Natural killer cell (primary cell): ENCODE results near the gene FAM13A. TPM values are rescaled to one million over a fixed set of nuclear protein-coding genes. Genes with fewer than 3 reads are reported as not detected.

Experiments used
- ATAC-seq, 3 donors: fragments of 150-1000 bp in 2 of 3; fragments of 200-7000 bp in 1 of 3; cut with Tn5 transposase; 1 replicate in 1 of 3; 2 replicates in 2 of 3; pipeline ENCODE4 v1.10.0; 2021; ENCODE audit warnings: mild to moderate bottlenecking in 2 of 3, moderate library complexity in 2 of 3
- DNase-seq, 2 donors: peaks; one replicate each; pipeline versions ENCODE4 v3.0.0 to v3.0.0-alpha.2; 2013 to 2021; ENCODE audit warnings: mixed read lengths in 1 of 2
- H3K27ac ChIP-seq: one replicate; pipeline ENCODE4 v1.5.1; 2013; ENCODE audit warnings: mild to moderate bottlenecking, low read length
- H3K27me3 ChIP-seq: one replicate; pipeline ENCODE4 v1.6.1; 2013; ENCODE audit warnings: low read length; ENCODE audit not compliant: control insufficient read depth, insufficient read depth
- H3K36me3 ChIP-seq: one replicate; pipeline ENCODE4 v1.6.1; 2013; ENCODE audit warnings: low read length; ENCODE audit not compliant: control insufficient read depth, insufficient read depth
- H3K4me1 ChIP-seq: one replicate; pipeline ENCODE4 v1.6.1; 2013; ENCODE audit warnings: low read length; ENCODE audit not compliant: control insufficient read depth, insufficient read depth
- H3K4me3 ChIP-seq: one replicate; pipeline ENCODE4 v1.5.1; 2013; ENCODE audit warnings: low read length
- H3K9me3 ChIP-seq: one replicate; pipeline ENCODE4 v1.6.1; 2013; ENCODE audit warnings: low read length; ENCODE audit not compliant: control insufficient read depth, insufficient read depth
- H3K27ac Mint-ChIP-seq, 2 donors: one replicate each; pipeline ENCODE4 v1.8.0; 2022; ENCODE audit warnings: mild to moderate bottlenecking in 2 of 2, mixed read lengths in 2 of 2, moderate library complexity in 1 of 2
- H3K27me3 Mint-ChIP-seq, 2 donors: one replicate each; pipeline ENCODE4 v1.8.0; 2022; ENCODE audit warnings: low read depth in 2 of 2, mixed read lengths in 2 of 2
- H3K36me3 Mint-ChIP-seq: one replicate; pipeline ENCODE4 v1.8.0; 2022; ENCODE audit warnings: mixed read lengths
- H3K4me1 Mint-ChIP-seq, 2 donors: one replicate each; pipeline ENCODE4 v1.8.0; 2022; ENCODE audit warnings: mixed read lengths in 2 of 2
- H3K4me3 Mint-ChIP-seq: one replicate; pipeline ENCODE4 v1.8.0; 2022; ENCODE audit warnings: mild to moderate bottlenecking, moderate library complexity, mixed read lengths
- H3K9me3 Mint-ChIP-seq, 2 donors: one replicate each; pipeline ENCODE4 v1.8.0; 2022; ENCODE audit warnings: mixed read lengths in 2 of 2
- WGBS: methylation state at CpG from one replicate; pipeline ENCODE4 v1.1.7; 2013; ENCODE audit warnings: missing lambda C conversion rate; ENCODE audit not compliant: insufficient coverage; 5-methylcytosine and 5-hydroxymethylcytosine counted together
- intact Hi-C: fragments of 100-400 bp; cut with micrococcal nuclease; formaldehyde crosslinking; loops from one replicate; pipeline ENCODE4 v1.14.2; 2022
- total RNA-seq, 4 donors: library from RNA; stranded (reverse); fragments of 120-200 nt in 1 of 4; gene quantifications; one replicate each; pipeline versions ENCODE4 v1.2.3 to v1.2.4, GENCODE V29; 2013 to 2022
- TF ChIP-seq, protein P1 (sequence below): fragments of 200-600 bp; IDR thresholded peaks from one replicate; pipeline ENCODE4 v1.8.0; 2022; ENCODE audit warnings: antibody characterized with exemption

Gene FAM13A
- total RNA-seq, 3 donors from 2014 or later (not counting 1 experiment from before 2014, with no cell fraction given), result 8.8 to 10.0 (median 8.9) TPM

- Histone ChIP-seq H3K4me3 (no peak overlapping the region), H3K27me3 (no peaks in the 10 kb centered on the region), H3K9me3 (no peaks in the 10 kb centered on the region), H3K27ac (no peak overlapping the region), H3K4me1 (peaks cover 3% of the 10 kb centered on the region), H3K36me3 (no peaks in the 10 kb centered on the region)
- 72% methylated on average over 5 of the region's 5 CpGs for WGBS
- H3K9me3 Mint-ChIP-seq, result no peaks in the 10 kb centered on the region
- intact Hi-C loops, result no loop called here
- peak in 1 of 3 donors; percentile 46 for ATAC-seq
- H3K27me3 Mint-ChIP-seq, result no peaks in the 10 kb centered on the region
- TF ChIP-seq, protein P1, sequence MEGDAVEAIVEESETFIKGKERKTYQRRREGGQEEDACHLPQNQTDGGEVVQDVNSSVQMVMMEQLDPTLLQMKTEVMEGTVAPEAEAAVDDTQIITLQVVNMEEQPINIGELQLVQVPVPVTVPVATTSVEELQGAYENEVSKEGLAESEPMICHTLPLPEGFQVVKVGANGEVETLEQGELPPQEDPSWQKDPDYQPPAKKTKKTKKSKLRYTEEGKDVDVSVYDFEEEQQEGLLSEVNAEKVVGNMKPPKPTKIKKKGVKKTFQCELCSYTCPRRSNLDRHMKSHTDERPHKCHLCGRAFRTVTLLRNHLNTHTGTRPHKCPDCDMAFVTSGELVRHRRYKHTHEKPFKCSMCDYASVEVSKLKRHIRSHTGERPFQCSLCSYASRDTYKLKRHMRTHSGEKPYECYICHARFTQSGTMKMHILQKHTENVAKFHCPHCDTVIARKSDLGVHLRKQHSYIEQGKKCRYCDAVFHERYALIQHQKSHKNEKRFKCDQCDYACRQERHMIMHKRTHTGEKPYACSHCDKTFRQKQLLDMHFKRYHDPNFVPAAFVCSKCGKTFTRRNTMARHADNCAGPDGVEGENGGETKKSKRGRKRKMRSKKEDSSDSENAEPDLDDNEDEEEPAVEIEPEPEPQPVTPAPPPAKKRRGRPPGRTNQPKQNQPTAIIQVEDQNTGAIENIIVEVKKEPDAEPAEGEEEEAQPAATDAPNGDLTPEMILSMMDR, result no peak
- H3K27ac Mint-ChIP-seq, result no peak overlapping the region
- H3K4me1 Mint-ChIP-seq, result no peaks in the 10 kb centered on the region
- H3K4me3 Mint-ChIP-seq, result no peak overlapping the region
- no peak for DNase-seq
- H3K36me3 Mint-ChIP-seq, result no peaks in the 10 kb centered on the region
Measured at GRCh38 chr4:88803600-88804096, 253.3 kb downstream of the FAM13A start.

DNA sequence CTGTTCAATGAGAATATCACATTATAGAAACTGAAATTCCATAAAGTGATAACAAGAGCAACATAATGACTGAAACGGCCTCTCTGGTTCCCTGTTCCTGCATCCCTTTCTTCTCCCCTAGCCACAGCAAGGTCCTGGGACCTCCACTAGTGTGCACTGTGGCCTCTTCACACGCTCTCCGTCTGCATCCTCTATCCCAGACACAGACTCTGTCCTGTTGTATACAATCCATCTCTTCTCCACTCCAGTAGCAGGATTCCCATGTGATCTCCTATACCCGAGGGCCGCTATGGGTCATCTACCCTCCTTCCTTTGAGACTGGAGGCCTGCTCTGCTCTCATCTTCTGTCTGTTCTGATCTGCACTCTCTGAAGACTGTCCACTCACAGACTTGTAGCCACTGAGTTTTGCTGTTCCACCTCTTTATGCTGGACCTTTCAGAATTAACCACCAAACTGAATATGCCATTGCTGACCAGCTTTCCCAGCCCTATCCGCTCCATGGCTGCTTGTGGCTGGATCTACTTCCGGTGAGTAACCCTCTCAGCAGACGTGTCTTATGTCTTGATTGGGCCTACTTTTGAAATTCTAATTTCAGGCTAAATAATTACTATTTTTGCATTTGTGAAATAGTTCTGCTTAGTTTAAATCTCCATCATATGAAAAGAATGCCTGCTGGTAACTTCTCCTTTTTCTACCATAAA lies 254.2 kb downstream of the FAM13A start:
- H3K4me3 ChIP-seq, result no peak overlapping the region
- Mint-ChIP-seq H3K4me3 (no peak overlapping the region), H3K36me3 (no peaks in the 10 kb centered on the region), H3K27me3 (no peaks in the 10 kb centered on the region), H3K27ac (peak overlapping the region in 1 of 2 donors; percentile 6), H3K4me1 (no peaks in the 10 kb centered on the region), H3K9me3 (no peaks in the 10 kb centered on the region)
- no peak for ATAC-seq
- no peaks in the 10 kb centered on the region for H3K27me3 ChIP-seq
- WGBS, result 81% methylated on average over 7 of the region's 8 CpGs
- DNase-seq, result no peak
- no peaks in the 10 kb centered on the region for H3K9me3 ChIP-seq
- intact Hi-C loops, result no loop called here
- TF ChIP-seq, protein P1, result no peak
- peaks cover 3% of the 10 kb centered on the region for H3K4me1 ChIP-seq
- H3K27ac ChIP-seq, result no peak overlapping the region
- H3K36me3 ChIP-seq, result no peaks in the 10 kb centered on the region

- H3K27ac ChIP-seq, result no peak overlapping the region
- H3K4me1 ChIP-seq, result peaks cover 3% of the 10 kb centered on the region
- Mint-ChIP-seq H3K27me3 (no peaks in the 10 kb centered on the region), H3K9me3 (no peaks in the 10 kb centered on the region), H3K36me3 (no peaks in the 10 kb centered on the region), H3K4me1 (no peaks in the 10 kb centered on the region), H3K4me3 (no peak overlapping the region), H3K27ac (no peak overlapping the region)
- TF ChIP-seq, protein P1, result no peak
- intact Hi-C loops, result no loop called here
- no peak overlapping the region for H3K4me3 ChIP-seq
- no peaks in the 10 kb centered on the region for H3K27me3 ChIP-seq
- no peaks in the 10 kb centered on the region for H3K36me3 ChIP-seq
- DNase-seq (no peak), ATAC-seq (no peak)
- H3K9me3 ChIP-seq, result no peaks in the 10 kb centered on the region
- no CpG with 5 or more reads among the region's 1 CpG for WGBS
Measured at GRCh38 chr4:88802138-88802537, 254.8 kb downstream of the FAM13A start.

- intact Hi-C loops, result no loop called here
- Mint-ChIP-seq H3K4me3 (no peak overlapping the region), H3K4me1 (no peaks in the 10 kb centered on the region), H3K9me3 (no peaks in the 10 kb centered on the region), H3K27ac (no peak overlapping the region), H3K27me3 (no peaks in the 10 kb centered on the region), H3K36me3 (no peaks in the 10 kb centered on the region)
- no peaks in the 10 kb centered on the region for H3K27me3 ChIP-seq
- peaks cover 3% of the 10 kb centered on the region for H3K4me1 ChIP-seq
- no peaks in the 10 kb centered on the region for H3K9me3 ChIP-seq
- no peaks in the 10 kb centered on the region for H3K36me3 ChIP-seq
- ATAC-seq, result no peak
- no peak for DNase-seq
- H3K4me3 ChIP-seq, result no peak overlapping the region
- no peak overlapping the region for H3K27ac ChIP-seq
- WGBS, result 79% methylated on average over 1 of the region's 1 CpG
- TF ChIP-seq, protein P1, result no peak
Measured at GRCh38 chr4:88799900-88800299, 257.1 kb downstream of the FAM13A start.
